SK-N-DZ (cell line): Measurements from ENCODE around the gene ELMO1.

Experiments
- small RNA-seq, 2 experiments: library from RNA; depleted of rRNA; stranded (forward); fragments of <200 nt; gene quantifications; one replicate each; pipeline ENCODE3, GENCODE V24; 2014

ELMO1 gene

Small RNAs within 50 kb of the gene (small RNA-seq; reads per million reads assigned to genes)
- gene MIR1200, result 0 reads per million in 2 experiments
- 0 reads per million in 2 experiments for gene RF00019
- gene RF00432, result 0 reads per million in 2 experiments
- 0 reads per million in 2 experiments for gene RNU6-565P
